ENCODE measurements around the gene RFPL3.

- TF ChIP-seq MAX (IDR thresholded peaks at IDR 0.05; ENCODE audit: low read depth, low read length) (no peak), CTCF (IDR thresholded peaks at IDR 0.05; ENCODE audit: low read depth, low read length) (no peak), POLR2A (IDR thresholded peaks at IDR 0.05; ENCODE audit: extremely low read depth, insufficient read length) (no peak), MYC (IDR thresholded peaks at IDR 0.05; ENCODE audit: low read depth, low read length) (no peak)
Measured at GRCh38 chr22:32336121-32336603, 21.5 kb upstream of the RFPL3 start.
